GM23248 (cell line): ENCODE data around the gene EDIL3.

Experiments
- EZH2 ChIP-seq: fragments of 200-600 bp; sonication (generic); IDR thresholded peaks from 2 replicates; pipeline ENCODE4 v1.6.1; 2018; ENCODE audit warnings: antibody characterized with exemption, mild to moderate bottlenecking; ENCODE audit not compliant: insufficient read depth, poor library complexity, severe bottlenecking
- EZH2phosphoT487 ChIP-seq: fragments of 200-600 bp; sonication (generic); IDR thresholded peaks from 2 replicates; pipeline ENCODE4 v1.6.1; 2018; ENCODE audit warnings: antibody characterized with exemption, moderate library complexity, mild to moderate bottlenecking, low read depth; ENCODE audit not compliant: insufficient read depth

GRCh38 chr5:84275609-84276008, 109.1 kb downstream of the EDIL3 start:
- TF ChIP-seq EZH2 (no peak), EZH2phosphoT487 (no peak)
